ENCODE results near the gene GABRP. TPM values are rescaled to one million over a fixed set of nuclear protein-coding genes. Genes with fewer than 3 reads are reported as not detected.

Gene GABRP
- total RNA-seq, 1 experiment from 2014 or later, result not detected

DNA sequence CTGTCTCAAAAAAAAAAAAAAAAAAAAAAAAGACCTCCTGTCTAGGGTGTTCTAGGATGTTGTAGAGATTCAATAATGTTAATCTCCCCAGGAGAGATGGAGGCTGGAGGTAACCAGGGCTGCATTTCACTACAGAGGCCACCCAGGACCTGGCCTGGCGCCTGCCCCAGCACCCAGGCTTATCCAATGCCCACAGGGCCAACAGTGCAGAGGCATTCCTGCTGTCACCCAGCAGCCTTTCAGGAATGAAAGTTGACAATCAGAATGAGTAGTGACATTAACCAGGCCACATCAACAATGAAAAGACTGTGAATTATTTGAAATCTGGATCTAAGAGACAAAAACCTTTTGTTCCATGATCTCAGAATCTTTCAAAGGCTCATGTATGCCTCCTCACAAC lies 36.2 kb upstream of the GABRP start:
- no peak for DNase-seq (ENCODE audit: unreplicated experiment)
- intact Hi-C loops (cut with micrococcal nuclease), result loop anchor here (10.0 kb wide), 1 partner anchor 407 kb away; no protein-coding TSS in a partner anchor
- BruUV-seq (replicated peaks), result no TSS peak
- Mint-ChIP-seq H3K27me3 (ENCODE audit: insufficient read depth, unreplicated experiment) (no peaks in the 10 kb centered on the region), H3K4me1 (ENCODE audit: insufficient read depth, unreplicated experiment) (peaks cover 21% of the 10 kb centered on the region), H3K9me3 (ENCODE audit: unreplicated experiment) (no peaks in the 10 kb centered on the region), H3K4me3 (ENCODE audit: unreplicated experiment) (no peak overlapping the region), H3K27ac (ENCODE audit: low read depth, unreplicated experiment) (no peak overlapping the region), H3K36me3 (ENCODE audit: insufficient read depth, unreplicated experiment) (no peaks in the 10 kb centered on the region)
- TF ChIP-seq, protein P1, sequence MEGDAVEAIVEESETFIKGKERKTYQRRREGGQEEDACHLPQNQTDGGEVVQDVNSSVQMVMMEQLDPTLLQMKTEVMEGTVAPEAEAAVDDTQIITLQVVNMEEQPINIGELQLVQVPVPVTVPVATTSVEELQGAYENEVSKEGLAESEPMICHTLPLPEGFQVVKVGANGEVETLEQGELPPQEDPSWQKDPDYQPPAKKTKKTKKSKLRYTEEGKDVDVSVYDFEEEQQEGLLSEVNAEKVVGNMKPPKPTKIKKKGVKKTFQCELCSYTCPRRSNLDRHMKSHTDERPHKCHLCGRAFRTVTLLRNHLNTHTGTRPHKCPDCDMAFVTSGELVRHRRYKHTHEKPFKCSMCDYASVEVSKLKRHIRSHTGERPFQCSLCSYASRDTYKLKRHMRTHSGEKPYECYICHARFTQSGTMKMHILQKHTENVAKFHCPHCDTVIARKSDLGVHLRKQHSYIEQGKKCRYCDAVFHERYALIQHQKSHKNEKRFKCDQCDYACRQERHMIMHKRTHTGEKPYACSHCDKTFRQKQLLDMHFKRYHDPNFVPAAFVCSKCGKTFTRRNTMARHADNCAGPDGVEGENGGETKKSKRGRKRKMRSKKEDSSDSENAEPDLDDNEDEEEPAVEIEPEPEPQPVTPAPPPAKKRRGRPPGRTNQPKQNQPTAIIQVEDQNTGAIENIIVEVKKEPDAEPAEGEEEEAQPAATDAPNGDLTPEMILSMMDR (IDR thresholded peaks at IDR 0.05; ENCODE audit: unreplicated experiment), result no peak
- ChIA-PET CTCF (interaction anchor here (0.6 to 16.7 kb wide), 3 partner anchors 42 to 613 kb away, joined by 3 to 992 read pairs (median 37); partner anchors contain the start of gene GABRP), POLR2A (interaction anchor here (2.7 to 6.1 kb wide), 2 partner anchors 8 to 44 kb away, joined by 17 to 49 read pairs; no protein-coding TSS in a partner anchor)

DNA sequence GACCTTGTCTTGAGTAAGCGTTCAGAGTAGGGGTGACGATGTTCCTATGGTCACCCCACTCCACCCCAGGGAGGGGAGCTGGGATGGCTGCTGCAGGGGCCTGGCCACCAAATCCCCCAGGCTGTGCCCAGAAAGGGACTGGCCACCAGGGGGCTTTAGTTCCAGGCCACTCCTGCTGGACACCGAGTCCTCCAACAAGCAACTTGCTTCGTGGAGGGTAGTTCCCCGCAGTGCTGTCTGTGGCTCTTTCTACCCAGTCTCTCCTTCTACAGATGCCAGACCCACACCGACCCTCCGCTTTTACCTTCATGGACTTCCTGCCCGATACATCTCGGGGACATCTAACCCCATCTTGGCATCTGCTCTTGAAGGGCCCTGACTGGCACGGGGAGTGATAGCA lies 35.7 kb upstream of the GABRP start:
- TF ChIP-seq, protein P1 (IDR thresholded peaks at IDR 0.05; ENCODE audit: unreplicated experiment), result peak; percentile 25
- no peaks in the 10 kb centered on the region for H3K9me3 Mint-ChIP-seq (ENCODE audit: unreplicated experiment)
- H3K36me3 Mint-ChIP-seq (ENCODE audit: insufficient read depth, unreplicated experiment), result no peaks in the 10 kb centered on the region
- intact Hi-C loops (cut with micrococcal nuclease), result loop anchor here (10.0 kb wide), 1 partner anchor 407 kb away; no protein-coding TSS in a partner anchor
- no peaks in the 10 kb centered on the region for H3K27me3 Mint-ChIP-seq (ENCODE audit: insufficient read depth, unreplicated experiment)
- H3K4me3 Mint-ChIP-seq (ENCODE audit: unreplicated experiment), result no peak overlapping the region
- CTCF ChIA-PET, result interaction anchor here (0.6 to 16.7 kb wide), 5 partner anchors 12 to 549 kb away, joined by 3 to 992 read pairs (median 4); partner anchors contain the start of gene GABRP
- peak; percentile 51 for DNase-seq (ENCODE audit: unreplicated experiment)
- no peak overlapping the region for H3K27ac Mint-ChIP-seq (ENCODE audit: low read depth, unreplicated experiment)
- BruUV-seq (replicated peaks), result no TSS peak
- H3K4me1 Mint-ChIP-seq (ENCODE audit: insufficient read depth, unreplicated experiment), result peaks cover 26% of the 10 kb centered on the region
- POLR2A ChIA-PET, result interaction anchor here (1.2 kb wide), 1 partner anchor 44 kb away, joined by 3 read pairs; no protein-coding TSS in a partner anchor

DNA sequence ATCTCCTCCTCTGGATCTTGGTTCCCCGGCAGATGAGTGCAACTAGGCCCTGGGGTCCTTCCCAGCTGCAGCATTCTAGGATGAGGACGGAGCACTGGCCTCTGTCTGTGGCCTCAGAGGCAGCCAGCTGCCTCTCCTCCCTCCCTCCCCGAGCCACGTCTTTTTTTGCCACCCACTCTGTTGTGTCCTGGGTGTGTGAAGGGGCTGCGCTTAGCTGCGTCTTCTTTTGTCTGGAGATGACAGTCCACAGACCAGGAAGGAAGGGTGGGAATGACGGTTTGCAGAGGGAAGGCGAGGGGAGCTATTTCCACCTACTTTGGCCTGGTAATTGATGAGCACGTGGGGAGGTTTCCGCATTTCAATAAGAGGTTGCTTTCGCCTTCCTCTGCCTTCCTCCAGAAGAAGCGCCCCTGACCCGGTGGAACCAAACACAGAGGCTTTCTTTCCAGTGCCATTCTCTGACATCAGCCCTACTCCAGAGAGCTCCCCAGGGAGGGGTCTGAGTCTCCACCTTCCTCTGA lies 34.5 kb upstream of the GABRP start:
- BruUV-seq (replicated peaks), result no TSS peak
- Mint-ChIP-seq H3K9me3 (ENCODE audit: unreplicated experiment) (no peaks in the 10 kb centered on the region), H3K27ac (ENCODE audit: low read depth, unreplicated experiment) (no peak overlapping the region), H3K4me3 (ENCODE audit: unreplicated experiment) (no peak overlapping the region), H3K27me3 (ENCODE audit: insufficient read depth, unreplicated experiment) (no peaks in the 10 kb centered on the region), H3K36me3 (ENCODE audit: insufficient read depth, unreplicated experiment) (no peaks in the 10 kb centered on the region), H3K4me1 (ENCODE audit: insufficient read depth, unreplicated experiment) (peaks cover 31% of the 10 kb centered on the region)
- no peak for DNase-seq (ENCODE audit: unreplicated experiment)
- TF ChIP-seq, protein P1 (IDR thresholded peaks at IDR 0.05; ENCODE audit: unreplicated experiment), result no peak
- ChIA-PET CTCF (interaction anchor here (0.6 to 16.7 kb wide), 12 partner anchors 8 to 637 kb away, joined by 3 to 992 read pairs (median 4); partner anchors contain the start of gene GABRP), POLR2A (interaction anchor here (0.6 to 1.2 kb wide), 3 partner anchors 15 to 42 kb away, joined by 3 read pairs; no protein-coding TSS in a partner anchor)
- intact Hi-C loops (cut with micrococcal nuclease), result loop anchor here (10.0 kb wide), 1 partner anchor 406 kb away; no protein-coding TSS in a partner anchor

DNA sequence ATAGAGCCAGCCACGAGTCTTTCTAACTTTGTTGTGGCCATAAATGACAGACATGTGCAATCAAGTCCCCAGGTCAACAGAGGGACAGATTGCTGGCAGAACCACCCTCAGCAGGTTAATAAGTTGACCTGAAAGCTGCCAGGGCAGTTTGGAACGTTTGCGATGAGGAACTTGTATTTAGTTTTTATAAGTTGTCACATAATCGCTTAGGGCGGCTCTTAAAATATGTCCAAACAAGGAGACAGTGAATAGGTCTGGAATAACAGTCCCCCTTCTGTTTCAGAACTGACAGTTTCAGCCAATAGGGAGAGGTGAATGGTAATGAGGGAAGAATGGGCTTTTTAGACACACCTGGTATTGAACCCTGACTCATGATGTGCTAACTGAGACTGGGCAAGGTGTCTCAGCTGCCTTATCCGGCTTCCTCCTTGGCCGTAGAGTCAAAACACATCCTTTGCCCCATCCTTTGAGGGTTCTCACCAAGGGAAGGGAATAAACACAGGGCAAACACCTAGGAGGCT lies 33.6 kb upstream of the GABRP start:
- ChIA-PET CTCF (interaction anchor here (0.8 to 16.7 kb wide), 6 partner anchors 10 to 119 kb away, joined by 3 to 992 read pairs (median 4); partner anchors contain the start of gene GABRP), POLR2A (interaction anchor here (0.7 kb wide), 1 partner anchor 15 kb away, joined by 3 read pairs; no protein-coding TSS in a partner anchor)
- H3K36me3 Mint-ChIP-seq (ENCODE audit: insufficient read depth, unreplicated experiment), result no peaks in the 10 kb centered on the region
- intact Hi-C loops (cut with micrococcal nuclease), result loop anchor here (10.0 kb wide), 1 partner anchor 405 kb away; no protein-coding TSS in a partner anchor
- H3K27me3 Mint-ChIP-seq (ENCODE audit: insufficient read depth, unreplicated experiment), result no peaks in the 10 kb centered on the region
- peak; percentile 44 for DNase-seq (ENCODE audit: unreplicated experiment)
- BruUV-seq (replicated peaks), result no TSS peak
- TF ChIP-seq, protein P1 (IDR thresholded peaks at IDR 0.05; ENCODE audit: unreplicated experiment), result no peak
- H3K27ac Mint-ChIP-seq (ENCODE audit: low read depth, unreplicated experiment), result no peak overlapping the region
- H3K9me3 Mint-ChIP-seq (ENCODE audit: unreplicated experiment), result peaks cover 8% of the 10 kb centered on the region
- H3K4me1 Mint-ChIP-seq (ENCODE audit: insufficient read depth, unreplicated experiment), result peaks cover 32% of the 10 kb centered on the region
- no peak overlapping the region for H3K4me3 Mint-ChIP-seq (ENCODE audit: unreplicated experiment)

Data from MCF 10A (cell line).